Measurements from ENCODE around the gene OR1E2.

DNA sequence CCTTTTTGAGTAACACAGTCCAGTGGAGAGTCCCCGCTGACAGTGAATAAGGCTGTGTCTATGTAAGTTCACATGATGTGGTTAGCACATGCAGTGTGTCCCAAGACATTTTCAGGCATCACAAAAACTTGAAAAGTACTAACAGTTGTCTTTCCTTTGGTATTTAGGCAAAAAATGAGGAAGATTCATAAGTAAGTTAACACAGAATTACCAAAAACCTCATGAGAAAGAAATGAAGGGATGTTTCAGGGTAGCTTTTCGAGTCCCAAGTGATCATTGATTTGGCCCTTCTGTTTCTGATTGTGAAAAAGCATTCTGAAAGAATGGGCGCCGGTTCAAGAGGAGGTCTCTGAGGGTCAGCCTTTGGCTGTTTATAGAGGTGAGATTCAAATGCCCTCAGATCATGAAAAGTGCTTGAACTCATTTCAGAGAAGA lies 41.6 kb upstream of the OR1E2 start:
- no peak for TF ChIP-seq POLR2AphosphoS5 (IDR thresholded peaks at IDR 0.05)
- TF ChIP-seq, protein P1, sequence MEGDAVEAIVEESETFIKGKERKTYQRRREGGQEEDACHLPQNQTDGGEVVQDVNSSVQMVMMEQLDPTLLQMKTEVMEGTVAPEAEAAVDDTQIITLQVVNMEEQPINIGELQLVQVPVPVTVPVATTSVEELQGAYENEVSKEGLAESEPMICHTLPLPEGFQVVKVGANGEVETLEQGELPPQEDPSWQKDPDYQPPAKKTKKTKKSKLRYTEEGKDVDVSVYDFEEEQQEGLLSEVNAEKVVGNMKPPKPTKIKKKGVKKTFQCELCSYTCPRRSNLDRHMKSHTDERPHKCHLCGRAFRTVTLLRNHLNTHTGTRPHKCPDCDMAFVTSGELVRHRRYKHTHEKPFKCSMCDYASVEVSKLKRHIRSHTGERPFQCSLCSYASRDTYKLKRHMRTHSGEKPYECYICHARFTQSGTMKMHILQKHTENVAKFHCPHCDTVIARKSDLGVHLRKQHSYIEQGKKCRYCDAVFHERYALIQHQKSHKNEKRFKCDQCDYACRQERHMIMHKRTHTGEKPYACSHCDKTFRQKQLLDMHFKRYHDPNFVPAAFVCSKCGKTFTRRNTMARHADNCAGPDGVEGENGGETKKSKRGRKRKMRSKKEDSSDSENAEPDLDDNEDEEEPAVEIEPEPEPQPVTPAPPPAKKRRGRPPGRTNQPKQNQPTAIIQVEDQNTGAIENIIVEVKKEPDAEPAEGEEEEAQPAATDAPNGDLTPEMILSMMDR (IDR thresholded peaks at IDR 0.05), result no peak
